Stomach (tissue), 4 donors: ENCODE results near the gene KLHL4.

Experiments
- EP300 ChIP-seq: sonication (generic); formaldehyde crosslinking; IDR thresholded peaks from one replicate; pipeline ENCODE4 v1.6.1; 2017; ENCODE audit warnings: antibody characterized with exemption
- POLR2A ChIP-seq, 4 donors: fragments of 450-650 bp; IDR thresholded peaks; one replicate each; pipeline ENCODE4 v1.6.1; 2016; ENCODE audit warnings: antibody characterized with exemption in 4 of 4, control low read depth in 2 of 4, mild to moderate bottlenecking in 1 of 4, moderate library complexity in 1 of 4
- POLR2AphosphoS5 ChIP-seq, 3 donors: sonication (generic); formaldehyde crosslinking; IDR thresholded peaks; one replicate each; pipeline ENCODE4 v1.6.1; 2016; ENCODE audit warnings: antibody characterized with exemption in 3 of 3
- TF ChIP-seq, protein P1 (sequence below), 7 experiments: fragments of 450-650 bp in 4 of 7; fragments of 200-600 bp in 3 of 7; sonication (generic) in 3 of 7; IDR thresholded peaks; one replicate each; pipeline ENCODE4 v1.5.1; 2016 to 2019; ENCODE audit warnings: antibody characterized with exemption in 7 of 7, control low read depth in 2 of 7, mild to moderate bottlenecking in 1 of 7

DNA sequence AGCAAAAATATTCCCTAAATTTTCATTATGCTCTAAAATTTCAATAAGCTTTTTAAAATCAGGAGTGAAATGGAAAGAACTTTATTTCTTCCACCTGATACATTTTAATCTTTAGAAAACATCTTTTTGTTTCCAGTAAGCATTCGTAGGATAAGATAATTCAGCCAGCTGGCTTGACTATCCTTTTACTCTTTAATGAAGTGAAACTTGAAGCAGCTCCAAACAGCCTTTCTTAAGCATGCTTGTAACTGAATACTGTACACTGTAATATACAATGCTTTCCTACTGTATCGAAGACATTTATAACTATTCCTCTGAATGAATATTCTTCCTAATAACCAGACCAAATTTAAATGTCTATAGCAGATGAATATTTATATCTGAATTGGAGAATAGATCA is 98.8 kb downstream of the KLHL4 start:
- TF ChIP-seq, protein P1, sequence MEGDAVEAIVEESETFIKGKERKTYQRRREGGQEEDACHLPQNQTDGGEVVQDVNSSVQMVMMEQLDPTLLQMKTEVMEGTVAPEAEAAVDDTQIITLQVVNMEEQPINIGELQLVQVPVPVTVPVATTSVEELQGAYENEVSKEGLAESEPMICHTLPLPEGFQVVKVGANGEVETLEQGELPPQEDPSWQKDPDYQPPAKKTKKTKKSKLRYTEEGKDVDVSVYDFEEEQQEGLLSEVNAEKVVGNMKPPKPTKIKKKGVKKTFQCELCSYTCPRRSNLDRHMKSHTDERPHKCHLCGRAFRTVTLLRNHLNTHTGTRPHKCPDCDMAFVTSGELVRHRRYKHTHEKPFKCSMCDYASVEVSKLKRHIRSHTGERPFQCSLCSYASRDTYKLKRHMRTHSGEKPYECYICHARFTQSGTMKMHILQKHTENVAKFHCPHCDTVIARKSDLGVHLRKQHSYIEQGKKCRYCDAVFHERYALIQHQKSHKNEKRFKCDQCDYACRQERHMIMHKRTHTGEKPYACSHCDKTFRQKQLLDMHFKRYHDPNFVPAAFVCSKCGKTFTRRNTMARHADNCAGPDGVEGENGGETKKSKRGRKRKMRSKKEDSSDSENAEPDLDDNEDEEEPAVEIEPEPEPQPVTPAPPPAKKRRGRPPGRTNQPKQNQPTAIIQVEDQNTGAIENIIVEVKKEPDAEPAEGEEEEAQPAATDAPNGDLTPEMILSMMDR (IDR thresholded peaks at IDR 0.05): no peak
- TF ChIP-seq POLR2A (IDR thresholded peaks at IDR 0.05) (no peak), EP300 (no peak), POLR2AphosphoS5 (IDR thresholded peaks at IDR 0.05) (no peak)
